HG03378 (cell line): ENCODE results near the gene CFAP99.
"Not testable (repeated sequence)": the region's sequence is repeated elsewhere in the genome, so short reads cannot be mapped to it uniquely, and the experiment has no call there.

Source experiments
- ATAC-seq: cut with Tn5 transposase; IDR thresholded peaks from one replicate; pipeline ENCODE4 v1.9.1; 2021; ENCODE audit warnings: mild to moderate bottlenecking, moderate library complexity; ENCODE audit not compliant: unreplicated experiment

Gene CFAP99

GRCh38 chr4:2427383-2428334 lies 8.9 kb downstream of the CFAP99 start:
- no peak for ATAC-seq

DNA sequence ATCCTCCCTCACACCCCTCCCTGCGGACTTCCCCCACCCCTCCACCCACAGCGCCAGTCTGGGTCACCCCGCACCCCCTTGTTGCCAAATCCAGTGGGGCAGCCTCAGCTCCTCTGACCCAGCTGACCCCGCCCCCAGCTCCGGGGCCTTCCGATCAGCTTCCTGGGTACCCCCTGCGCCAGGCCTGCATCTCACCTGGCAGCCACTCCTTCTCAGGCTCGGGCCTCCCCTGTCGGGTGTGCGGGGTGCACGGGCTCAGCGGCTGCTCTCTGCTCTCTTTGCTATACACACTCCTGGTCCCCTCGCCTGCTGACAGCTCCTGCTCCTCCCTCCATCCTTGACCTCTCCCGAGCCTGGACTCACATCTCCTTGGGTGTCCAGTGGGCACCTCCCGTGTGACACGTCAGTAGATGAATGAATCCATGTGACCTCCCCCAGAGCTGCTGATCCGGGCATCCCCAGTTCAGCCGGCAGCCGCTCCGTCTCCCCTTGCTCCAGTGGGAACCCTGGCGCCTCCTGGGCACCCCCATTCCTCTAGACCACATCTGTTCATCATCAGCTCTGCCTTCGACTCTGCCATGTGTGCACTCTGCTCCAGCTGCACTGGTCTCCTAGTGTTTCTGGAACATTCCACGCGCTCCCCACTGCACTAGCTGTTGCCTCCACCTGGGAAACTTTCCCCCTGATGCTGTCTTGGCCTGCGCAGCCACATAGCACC lies 9.9 kb downstream of the CFAP99 start:
- ATAC-seq, result no peak

DNA sequence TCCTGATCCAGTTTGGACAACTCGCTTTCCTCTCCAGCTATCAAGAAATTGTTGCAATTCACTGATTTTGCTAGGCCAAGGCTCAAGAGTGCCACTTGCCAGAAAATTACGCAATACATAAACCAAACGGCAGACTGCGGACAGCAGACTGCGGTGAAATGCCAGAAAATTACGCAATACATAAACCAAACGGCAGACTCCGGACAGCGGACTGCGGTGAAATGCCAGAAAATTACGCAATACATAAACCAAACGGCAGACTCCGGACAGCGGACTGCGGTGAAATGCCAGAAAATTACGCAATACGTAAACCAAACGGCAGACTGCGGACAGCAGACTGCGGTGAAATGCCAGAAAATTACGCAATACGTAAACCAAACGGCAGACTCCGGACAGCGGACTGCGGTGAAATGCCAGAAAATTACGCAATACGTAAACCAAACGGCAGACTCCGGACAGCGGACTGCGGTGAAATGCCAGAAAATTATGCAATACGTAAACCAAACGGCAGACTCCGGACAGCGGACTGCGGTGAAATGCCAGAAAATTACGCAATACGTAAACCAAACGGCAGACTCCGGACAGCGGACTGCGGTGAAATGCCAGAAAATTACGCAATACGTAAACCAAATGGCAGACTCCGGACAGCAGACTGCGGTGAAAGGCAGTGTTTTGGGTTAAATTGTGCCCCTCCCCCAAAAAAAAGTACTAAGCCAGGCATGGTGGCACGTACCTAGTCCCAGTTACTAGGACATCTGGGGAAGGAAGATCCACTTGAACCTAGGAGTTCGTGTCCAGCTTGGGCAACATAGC lies 11.4 kb downstream of the CFAP99 start:
- not testable (repeated sequence) for ATAC-seq

GRCh38 chr4:2432004-2432403 lies 13.2 kb downstream of the CFAP99 start:
- no peak for ATAC-seq

DNA sequence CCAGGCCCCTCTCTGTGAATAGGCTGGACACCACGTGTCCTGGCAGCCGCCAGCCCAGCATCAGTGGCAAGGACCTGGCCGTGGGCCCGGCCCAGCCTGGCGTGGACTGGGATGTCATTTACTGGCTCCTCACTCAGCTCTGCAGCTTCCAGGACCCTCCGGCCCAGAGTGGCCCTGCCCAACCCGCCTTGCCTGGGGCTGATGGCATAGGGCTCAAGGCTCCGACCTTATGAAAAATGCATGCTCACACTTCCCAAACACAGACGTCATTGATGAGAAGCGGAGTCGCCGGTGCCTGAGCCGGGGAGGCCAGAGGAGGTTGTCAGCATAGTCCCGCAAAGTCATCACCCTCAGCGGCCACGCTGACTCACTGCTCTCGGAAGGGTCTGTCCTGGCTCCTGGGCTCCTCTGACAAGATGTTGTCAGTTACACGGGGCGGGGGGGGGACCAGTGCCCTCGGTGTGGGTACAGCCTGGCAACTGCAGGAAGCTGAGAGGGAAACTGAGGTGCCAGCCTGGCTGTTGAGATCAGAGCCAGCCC lies 14.3 kb downstream of the CFAP99 start:
- ATAC-seq, result no peak

DNA sequence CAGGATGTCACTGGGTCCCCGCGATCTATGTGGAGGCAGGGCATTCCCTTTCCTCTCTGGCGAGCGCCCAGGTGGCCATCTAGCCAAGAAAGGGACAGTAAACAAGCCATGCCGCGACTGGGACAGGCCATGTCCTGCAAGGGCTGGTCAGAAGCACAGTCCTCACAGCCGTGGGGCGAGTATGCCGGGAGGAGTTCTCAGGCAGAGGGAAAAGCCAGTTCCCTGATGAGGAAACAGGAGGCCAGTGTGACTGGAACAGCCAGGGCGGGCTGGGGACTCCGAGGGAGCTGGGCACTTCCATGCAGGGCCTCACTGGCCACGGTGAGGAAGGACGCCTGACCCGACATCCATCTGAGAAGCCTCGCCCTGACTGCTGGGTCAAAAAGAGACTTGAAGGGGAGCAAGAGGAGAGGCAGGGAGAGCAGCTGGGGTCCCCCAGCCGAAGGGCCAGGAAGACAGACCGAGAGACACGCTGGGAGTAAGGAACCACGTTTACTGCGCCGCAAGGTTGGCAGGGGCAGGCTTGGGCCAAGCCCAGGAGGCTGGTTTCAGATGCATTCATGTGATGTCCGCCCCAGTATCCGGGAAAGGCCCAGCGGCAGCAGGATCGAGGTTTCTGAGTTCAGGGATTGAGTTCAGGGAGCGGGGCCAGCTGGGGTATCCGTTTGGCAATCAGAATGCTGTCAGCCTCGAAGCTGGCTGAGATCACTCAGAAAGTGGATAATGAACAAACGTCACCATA lies 15.0 kb downstream of the CFAP99 start:
- no peak for ATAC-seq

- no peak for ATAC-seq
Measured at GRCh38 chr4:2434420-2434819, 15.7 kb downstream of the CFAP99 start.

GRCh38 chr4:2436301-2436700 lies 17.5 kb downstream of the CFAP99 start:
- ATAC-seq, result no peak

GRCh38 chr4:2436761-2437474 lies 18.2 kb downstream of the CFAP99 start:
- ATAC-seq, result no peak

DNA sequence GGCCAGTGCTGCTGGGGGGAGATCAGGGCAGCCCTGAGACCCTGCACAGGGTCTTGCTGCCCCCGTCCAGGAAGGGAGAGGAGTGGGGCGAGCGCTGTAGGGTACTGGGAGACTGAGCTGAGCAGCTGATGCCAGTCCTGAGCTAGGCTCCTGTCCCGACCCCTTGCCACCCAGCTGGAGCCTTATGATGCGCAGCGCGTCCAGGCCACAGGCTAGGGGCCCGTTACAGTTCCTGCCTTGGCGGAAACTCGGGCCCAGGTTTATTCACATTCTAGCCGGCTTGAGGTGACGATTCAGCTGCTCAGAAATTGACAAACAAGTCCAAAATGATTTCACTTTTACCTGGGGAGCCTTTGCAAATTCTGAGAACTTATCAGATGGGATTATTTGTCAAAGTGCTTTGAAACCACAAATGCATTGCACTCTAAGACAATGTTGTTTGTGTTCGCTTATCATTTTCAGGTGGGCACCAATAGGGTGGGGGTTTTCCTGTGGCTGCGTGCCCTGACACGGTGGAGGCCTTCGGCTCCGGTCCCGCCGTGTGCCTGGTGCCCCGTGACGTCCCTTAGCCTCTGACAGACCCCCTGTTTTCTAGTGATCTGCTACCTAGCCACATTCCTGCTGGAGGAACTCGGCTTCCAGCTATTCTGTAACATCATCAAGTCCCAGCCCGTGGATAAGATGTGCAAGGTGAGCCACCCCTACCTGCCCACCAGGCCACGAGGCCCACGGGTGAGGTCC lies 18.9 kb downstream of the CFAP99 start:
- no peak for ATAC-seq

DNA sequence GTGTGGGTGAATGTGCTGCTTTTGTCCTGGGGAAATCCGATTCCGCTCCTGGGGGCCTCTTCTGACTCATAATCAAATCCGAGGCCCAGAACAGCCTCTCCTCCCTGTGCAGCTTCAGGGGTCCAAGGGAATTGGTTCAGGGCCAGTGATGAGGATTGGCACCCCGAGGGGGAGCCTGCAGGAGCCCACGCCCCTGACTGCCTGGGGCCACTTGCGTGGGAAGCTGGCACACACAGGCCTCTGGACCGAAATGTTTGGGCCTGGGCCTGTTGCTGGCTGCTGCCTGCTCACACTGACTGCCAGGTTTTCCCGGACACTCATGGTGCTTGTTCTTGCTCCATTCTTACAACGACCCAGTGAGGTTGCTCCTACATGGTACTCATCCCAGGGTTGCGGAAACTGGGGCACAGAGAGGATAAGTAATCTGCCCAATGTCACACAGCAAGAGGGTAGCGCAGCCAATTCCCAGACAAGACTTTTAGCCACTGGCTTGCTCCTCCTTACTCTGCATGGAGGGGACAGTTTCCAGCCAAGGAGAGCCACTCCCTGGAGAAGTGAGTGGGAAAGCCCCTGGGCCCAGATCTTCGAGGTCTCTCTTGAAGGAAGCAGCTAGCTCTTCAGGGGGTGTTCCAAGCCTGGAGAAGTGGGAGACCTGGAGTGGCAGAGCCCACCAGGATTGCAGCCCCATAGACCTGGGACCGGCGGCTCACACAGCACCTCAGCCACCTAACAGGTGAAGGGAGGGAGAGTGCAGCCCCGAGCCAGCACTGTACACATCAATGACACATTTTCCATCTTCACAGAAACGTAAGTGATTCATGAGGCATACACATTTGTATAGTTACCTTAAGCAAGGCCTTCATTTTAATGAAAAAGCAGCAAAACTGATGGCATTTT lies 20.3 kb downstream of the CFAP99 start:
- ATAC-seq, result no peak

DNA sequence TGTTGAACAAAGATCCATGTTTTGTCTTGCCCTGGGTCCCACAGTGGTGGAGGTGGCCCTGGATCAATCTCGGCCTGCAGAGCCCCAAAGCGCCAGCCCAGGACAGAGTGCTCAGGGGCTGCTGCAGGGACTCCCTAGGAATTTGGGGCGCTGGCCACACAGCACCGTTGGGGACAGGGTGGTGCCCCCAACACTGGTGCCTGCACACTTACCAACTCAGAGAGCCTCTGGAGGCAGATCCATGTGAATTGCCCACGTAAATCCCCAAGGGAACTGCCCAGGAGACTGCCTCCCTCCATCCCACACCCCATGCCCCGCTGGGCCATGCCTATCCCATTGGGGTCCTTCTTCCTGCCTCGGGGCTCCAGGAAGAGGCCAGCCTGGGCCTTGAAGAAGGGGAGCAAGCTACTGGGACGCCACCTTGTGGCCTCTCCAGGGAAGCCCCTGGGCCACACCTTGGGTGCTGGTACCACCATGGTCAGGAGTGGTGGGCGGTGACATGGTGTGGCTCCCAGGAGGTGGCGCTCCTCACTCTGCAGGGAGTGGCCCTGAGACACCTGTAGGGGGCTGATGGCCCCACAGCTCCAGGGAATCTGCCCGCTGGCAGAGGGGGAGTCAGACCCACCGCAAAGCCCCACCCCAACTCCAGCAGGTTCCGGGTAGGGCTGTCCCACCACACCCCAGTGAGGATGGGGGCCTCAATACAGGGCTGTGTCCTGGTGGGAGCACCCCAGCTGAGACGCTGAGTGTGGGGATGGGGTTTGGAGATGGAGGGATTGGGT lies 22.8 kb downstream of the CFAP99 start:
- ATAC-seq, result no peak

DNA sequence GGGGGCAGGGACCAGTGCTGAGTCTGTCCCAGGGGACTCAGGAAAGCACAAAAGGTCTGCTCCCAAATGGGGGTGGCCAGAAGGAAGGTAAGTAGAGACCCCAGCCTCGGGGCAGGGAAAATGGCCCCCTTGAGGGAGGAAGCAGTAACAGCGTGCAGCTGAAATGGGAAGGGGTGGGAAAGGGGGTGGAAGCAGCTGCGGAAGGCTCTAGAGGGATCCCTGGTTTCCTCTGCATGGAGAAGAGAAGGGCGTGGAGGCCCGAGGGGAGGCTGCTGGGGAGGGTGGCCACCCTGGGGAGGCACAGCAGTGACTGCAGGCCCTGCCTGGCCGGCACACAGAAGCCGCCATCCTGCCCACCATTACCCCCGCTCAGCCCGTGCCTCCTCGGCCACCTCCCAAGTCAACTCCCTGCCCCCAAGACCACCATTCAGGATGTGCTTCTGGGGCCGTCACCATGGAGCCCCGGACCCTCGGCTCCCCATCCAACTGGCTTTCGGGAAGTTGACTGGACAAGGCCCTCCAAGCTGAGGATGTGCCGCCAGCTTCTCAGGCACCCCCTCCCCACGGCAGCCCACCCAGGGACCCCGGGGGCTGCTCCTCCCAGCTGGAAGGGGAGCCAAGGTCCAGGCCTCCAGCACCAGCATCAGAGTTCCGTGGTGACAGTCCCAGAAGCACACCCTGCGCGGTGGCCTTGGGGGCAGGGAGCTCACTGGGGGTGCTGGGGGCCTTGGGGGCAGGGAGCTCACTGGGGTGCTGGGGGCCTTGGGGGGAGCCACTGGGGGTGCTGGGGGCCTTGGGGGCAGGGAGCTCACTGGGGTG lies 23.6 kb downstream of the CFAP99 start:
- ATAC-seq, result no peak

DNA sequence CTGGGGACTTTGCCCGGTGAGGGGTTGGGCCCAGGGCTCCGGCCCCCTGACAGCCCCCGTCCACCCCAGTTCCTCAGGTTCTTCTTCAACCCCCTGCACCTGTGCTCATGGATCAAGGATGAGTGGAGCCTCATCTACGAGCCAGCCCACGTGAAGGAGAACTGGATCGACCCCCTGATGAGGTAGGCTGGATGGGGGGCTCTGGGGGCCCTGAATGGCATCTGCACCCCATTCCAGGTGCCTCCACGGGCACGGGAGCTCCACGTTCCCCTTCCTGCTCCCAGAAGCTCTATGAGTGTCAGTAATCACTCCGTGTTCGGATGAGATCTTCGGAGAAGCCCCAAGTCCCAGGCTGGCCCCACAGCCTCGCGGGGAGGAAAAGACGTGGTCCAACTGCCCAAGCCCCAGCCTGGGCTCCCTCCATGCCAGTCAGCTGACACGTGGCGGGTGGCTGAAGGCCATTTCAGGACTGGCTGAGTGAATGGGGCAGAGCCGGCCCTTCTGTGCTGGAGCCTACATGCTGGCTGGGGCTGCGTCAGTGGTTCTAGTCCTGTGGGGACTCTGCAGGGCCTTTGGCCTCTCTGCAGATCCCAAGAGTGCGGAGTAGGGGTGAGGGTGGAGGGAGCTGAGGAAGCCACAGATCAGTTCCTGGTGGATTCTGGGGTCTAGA lies 24.4 kb downstream of the CFAP99 start:
- ATAC-seq, result no peak

GRCh38 chr4:2443956-2444740 lies 25.4 kb downstream of the CFAP99 start:
- ATAC-seq, result no peak
